Large intestine (tissue), 3 donors: ENCODE results near the gene PPIG. TPM values are rescaled to one million over a fixed set of nuclear protein-coding genes. Genes with fewer than 3 reads are reported as not detected.

Source experiments
- DNase-seq, 2 donors: peaks; one replicate each; pipeline versions ENCODE4 v3.0.0 to v3.0.0-alpha.2; 2013
- H3K27ac ChIP-seq: one replicate; pipeline ENCODE4 v1.5.1; 2013; ENCODE audit warnings: low read length
- H3K27me3 ChIP-seq: 2 replicates; pipeline ENCODE4 v1.6.1; 2013; ENCODE audit warnings: low read length; ENCODE audit not compliant: control insufficient read depth, insufficient read depth
- H3K36me3 ChIP-seq: 2 replicates; pipeline ENCODE4 v1.6.1; 2013; ENCODE audit warnings: low read length; ENCODE audit not compliant: control insufficient read depth, insufficient read depth
- H3K4me1 ChIP-seq: one replicate; pipeline ENCODE4 v1.6.1; 2013; ENCODE audit warnings: low read length; ENCODE audit not compliant: control insufficient read depth, insufficient read depth
- H3K4me3 ChIP-seq: one replicate; pipeline ENCODE4 v1.5.1; 2013; ENCODE audit warnings: low read length
- H3K9me3 ChIP-seq: one replicate; pipeline ENCODE4 v1.6.1; 2013; ENCODE audit warnings: mild to moderate bottlenecking, low read depth, low read length, moderate library complexity; ENCODE audit not compliant: control insufficient read depth
- WGBS: methylation state at CpG from one replicate; pipeline ENCODE4 v1.1.5; 2013; ENCODE audit warnings: low lambda C conversion rate; ENCODE audit not compliant: insufficient coverage; 5-methylcytosine and 5-hydroxymethylcytosine counted together
- polyA plus RNA-seq: library from polyadenylated mRNA; unstranded; fragments of 120-200 nt; gene quantifications from one replicate; pipeline ENCODE4 v1.2.1, GENCODE V29; 2013

PPIG gene
- polyA plus RNA-seq, 1 donor: 75.2 TPM

GRCh38 chr2:169620509-169620908, 36.4 kb downstream of the PPIG start:
- H3K4me1 ChIP-seq: no peaks in the 10 kb centered on the region
- no peaks in the 10 kb centered on the region for H3K9me3 ChIP-seq
- H3K4me3 ChIP-seq: no peak overlapping the region
- no peak for DNase-seq
- 78% methylated on average over 1 of the region's 1 CpG for WGBS
- H3K27ac ChIP-seq: no peak overlapping the region
- no peaks in the 10 kb centered on the region for H3K27me3 ChIP-seq
- H3K36me3 ChIP-seq: peaks cover 31% of the 10 kb centered on the region

- no peaks in the 10 kb centered on the region for H3K27me3 ChIP-seq
- WGBS: 100% methylated on average over 1 of the region's 4 CpGs
- peaks cover 43% of the 10 kb centered on the region for H3K36me3 ChIP-seq
- DNase-seq: no peak
- no peaks in the 10 kb centered on the region for H3K4me1 ChIP-seq
- H3K9me3 ChIP-seq: no peaks in the 10 kb centered on the region
- H3K4me3 ChIP-seq: no peak overlapping the region
- no peak overlapping the region for H3K27ac ChIP-seq
These were observed 39.1 kb downstream of the PPIG start for GRCh38 chr2:169623235-169623634.

- H3K4me3 ChIP-seq: no peak overlapping the region
- WGBS: no CpG with 5 or more reads among the region's 3 CpGs
- no peaks in the 10 kb centered on the region for H3K27me3 ChIP-seq
- no peaks in the 10 kb centered on the region for H3K4me1 ChIP-seq
- DNase-seq: no peak
- H3K36me3 ChIP-seq: peaks cover 45% of the 10 kb centered on the region
- no peaks in the 10 kb centered on the region for H3K9me3 ChIP-seq
- H3K27ac ChIP-seq: no peak overlapping the region
These were observed 41.6 kb downstream of the PPIG start for GRCh38 chr2:169625781-169626180.

GRCh38 chr2:169636440-169637097, 52.4 kb downstream of the PPIG start:
- peaks cover 41% of the 10 kb centered on the region for H3K36me3 ChIP-seq
- no peaks in the 10 kb centered on the region for H3K4me1 ChIP-seq
- 98% methylated on average over 6 of the region's 8 CpGs for WGBS
- H3K4me3 ChIP-seq: no peak overlapping the region
- no peaks in the 10 kb centered on the region for H3K27me3 ChIP-seq
- DNase-seq: no peak
- H3K9me3 ChIP-seq: no peaks in the 10 kb centered on the region
- no peak overlapping the region for H3K27ac ChIP-seq

- Histone ChIP-seq H3K27me3 (no peaks in the 10 kb centered on the region), H3K27ac (no peak overlapping the region), H3K36me3 (peaks cover 39% of the 10 kb centered on the region), H3K9me3 (no peaks in the 10 kb centered on the region), H3K4me3 (no peak overlapping the region), H3K4me1 (no peaks in the 10 kb centered on the region)
- 100% methylated on average over 3 of the region's 3 CpGs for WGBS
- no peak for DNase-seq
These were observed 53.5 kb downstream of the PPIG start for GRCh38 chr2:169637620-169638019.

GRCh38 chr2:169640104-169640503, 56.0 kb downstream of the PPIG start:
- Histone ChIP-seq H3K36me3 (peaks cover 22% of the 10 kb centered on the region), H3K9me3 (no peaks in the 10 kb centered on the region), H3K27me3 (no peaks in the 10 kb centered on the region), H3K4me3 (no peak overlapping the region), H3K4me1 (no peaks in the 10 kb centered on the region), H3K27ac (no peak overlapping the region)
- no peak for DNase-seq
- WGBS: no CpG with 5 or more reads among the region's 2 CpGs

GRCh38 chr2:169641464-169641863, 57.3 kb downstream of the PPIG start:
- no peak overlapping the region for H3K27ac ChIP-seq
- WGBS: no CpG with 5 or more reads among the region's 2 CpGs
- no peaks in the 10 kb centered on the region for H3K9me3 ChIP-seq
- H3K4me3 ChIP-seq: no peak overlapping the region
- no peaks in the 10 kb centered on the region for H3K27me3 ChIP-seq
- no peak for DNase-seq
- H3K4me1 ChIP-seq: no peaks in the 10 kb centered on the region
- peaks cover 12% of the 10 kb centered on the region for H3K36me3 ChIP-seq

- no CpG with 5 or more reads among the region's 3 CpGs for WGBS
These were observed 60.0 kb downstream of the PPIG start for GRCh38 chr2:169644173-169644572.

GRCh38 chr2:169647496-169647895, 63.3 kb downstream of the PPIG start:
- H3K4me1 ChIP-seq: no peaks in the 10 kb centered on the region
- WGBS: 100% methylated on average over 1 of the region's 2 CpGs
- no peaks in the 10 kb centered on the region for H3K36me3 ChIP-seq
- no peak overlapping the region for H3K4me3 ChIP-seq
- H3K9me3 ChIP-seq: no peaks in the 10 kb centered on the region
- no peak for DNase-seq
- H3K27ac ChIP-seq: no peak overlapping the region
- H3K27me3 ChIP-seq: no peaks in the 10 kb centered on the region

More at GRCh38 chr2:169644173-169644572, 60.0 kb downstream of the PPIG start:
- Histone ChIP-seq H3K36me3 (peaks cover 2% of the 10 kb centered on the region), H3K9me3 (no peaks in the 10 kb centered on the region), H3K27me3 (no peaks in the 10 kb centered on the region), H3K4me3 (no peak overlapping the region), H3K4me1 (no peaks in the 10 kb centered on the region), H3K27ac (no peak overlapping the region)
- no peak for DNase-seq

GRCh38 chr2:169649278-169649677, 65.1 kb downstream of the PPIG start:
- Histone ChIP-seq H3K4me1 (no peaks in the 10 kb centered on the region), H3K27me3 (no peaks in the 10 kb centered on the region), H3K27ac (no peak overlapping the region), H3K4me3 (no peak overlapping the region), H3K36me3 (no peaks in the 10 kb centered on the region), H3K9me3 (no peaks in the 10 kb centered on the region)
- WGBS: no CpG with 5 or more reads among the region's 1 CpG
- DNase-seq: no peak

GRCh38 chr2:169653636-169654035, 69.5 kb downstream of the PPIG start:
- no peak overlapping the region for H3K27ac ChIP-seq
- H3K4me1 ChIP-seq: no peaks in the 10 kb centered on the region
- 67% methylated on average over 1 of the region's 3 CpGs for WGBS
- no peak overlapping the region for H3K4me3 ChIP-seq
- H3K27me3 ChIP-seq: no peaks in the 10 kb centered on the region
- H3K36me3 ChIP-seq: no peaks in the 10 kb centered on the region
- no peak for DNase-seq
- no peaks in the 10 kb centered on the region for H3K9me3 ChIP-seq
